Stimulated activated CD4-positive, alpha-beta T cell treated with anti-CD3 and anti-CD28 coated beads, Interleukin-1b, Interleukin-23, amount 100 ng/mL, for 48 hours (primary cell): ENCODE results near the gene NFS1.
"Not testable (repeated sequence)": the region's sequence is repeated elsewhere in the genome, so short reads cannot be mapped to it uniquely, and the experiment has no call there.

Experiments
- DNase-seq: peaks from one replicate; pipeline ENCODE4 v3.0.0-alpha.2; 2020

NFS1 gene

DNA sequence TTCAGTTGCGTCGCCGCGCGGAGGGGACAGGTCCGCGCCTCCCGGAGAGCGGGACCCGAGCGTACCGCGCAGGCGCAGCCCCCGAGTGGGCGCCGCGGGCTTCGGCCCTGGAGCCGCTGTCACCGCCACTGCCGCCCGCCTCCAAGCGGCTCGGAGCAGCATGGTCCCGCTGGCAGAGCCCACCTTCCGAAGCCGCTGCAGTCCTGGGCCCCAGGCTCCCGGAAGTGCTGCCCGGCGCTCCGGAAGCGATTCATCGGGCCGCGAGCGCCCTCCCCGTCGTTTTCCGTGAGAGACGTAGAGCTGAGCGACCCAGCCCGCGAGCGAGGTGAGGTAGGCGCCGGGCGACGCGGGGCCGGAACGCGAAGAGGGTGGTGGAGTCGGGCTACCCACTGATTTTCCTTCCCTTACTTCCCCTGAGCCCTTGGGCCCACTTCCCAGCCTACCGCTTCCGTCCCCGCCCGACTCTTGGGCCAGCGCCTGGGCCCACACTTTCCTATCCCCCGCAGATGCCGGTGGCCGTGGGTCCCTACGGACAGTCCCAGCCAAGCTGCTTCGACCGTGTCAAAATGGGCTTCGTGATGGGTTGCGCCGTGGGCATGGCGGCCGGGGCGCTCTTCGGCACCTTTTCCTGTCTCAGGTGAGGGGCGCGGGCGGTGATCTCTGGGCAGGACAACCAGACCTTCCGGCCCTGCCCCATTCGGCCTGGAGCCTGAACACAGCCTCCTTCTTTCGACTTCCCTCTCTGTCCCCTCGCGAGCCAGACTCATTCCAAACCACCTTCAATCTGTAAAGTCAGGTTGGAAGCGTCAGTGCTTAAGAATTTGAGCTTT lies at the start of gene NFS1, which contains the start of gene ROMO1:
Gene NFS1 (minus strand): TSS at position 226 of the 830 bp plus-strand sequence. CDS start 64 bp downstream, at position 162.
Gene ROMO1 (plus strand): TSS at position 279 of the 830 bp plus-strand sequence. CDS start 228 bp downstream, at position 507.
- DNase-seq = peak; percentile 87

DNA sequence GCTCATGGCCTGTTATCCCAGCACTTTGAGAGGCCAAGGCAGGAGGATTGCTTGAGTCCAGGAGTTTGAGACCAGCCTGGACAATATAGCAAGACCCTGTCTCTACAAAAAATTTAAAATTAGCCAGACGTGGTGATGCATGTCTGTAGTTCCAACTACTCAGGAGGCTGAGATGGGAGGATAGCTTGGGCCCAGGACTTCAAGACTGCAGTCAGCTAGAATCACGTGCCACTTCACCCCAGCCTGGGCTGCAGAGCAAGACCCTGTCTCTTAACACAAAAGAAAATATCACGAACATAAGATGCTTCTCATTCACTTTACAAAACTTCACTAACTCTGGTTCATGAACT lies 45.3 kb upstream of the NFS1 start:
- DNase-seq = not testable (repeated sequence)

DNA sequence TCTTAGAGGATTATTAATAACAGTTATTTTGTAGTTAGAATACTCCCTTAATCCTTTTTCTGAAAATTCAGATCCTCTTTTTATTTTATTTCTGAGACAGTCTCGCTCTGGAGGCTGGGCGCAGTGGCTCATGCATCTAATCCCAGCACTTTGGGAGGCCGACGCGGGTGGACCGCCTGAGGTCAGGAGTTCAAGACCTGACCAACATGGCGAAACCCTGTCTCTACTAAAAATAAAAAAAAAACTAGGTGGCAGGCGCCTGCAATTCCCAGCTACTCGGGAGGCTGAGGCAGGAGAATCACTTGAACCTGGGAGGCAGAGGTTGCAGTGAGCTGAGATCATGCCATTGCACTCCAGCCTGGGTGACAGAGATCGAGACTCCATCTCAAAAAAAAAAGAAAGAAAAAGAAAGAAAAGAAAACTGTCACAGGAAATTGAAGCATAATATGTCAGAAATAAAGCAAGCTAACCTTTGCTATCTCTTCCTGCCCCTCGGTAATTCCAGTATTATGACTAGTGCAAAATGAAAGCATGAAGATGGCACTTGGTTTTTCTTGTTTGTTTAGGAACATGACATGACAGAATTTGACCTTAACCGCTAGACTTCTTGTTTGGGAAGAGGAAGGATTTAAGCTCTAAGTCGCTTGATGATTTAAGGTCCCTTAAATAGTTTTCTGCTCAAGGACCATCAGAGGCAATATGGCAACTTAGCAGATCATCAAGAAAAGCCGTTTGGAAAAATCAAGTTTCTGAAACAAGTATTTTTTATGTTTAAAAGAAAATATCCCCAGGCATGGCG lies 44.7 kb upstream of the NFS1 start:
- no peak for DNase-seq

DNA sequence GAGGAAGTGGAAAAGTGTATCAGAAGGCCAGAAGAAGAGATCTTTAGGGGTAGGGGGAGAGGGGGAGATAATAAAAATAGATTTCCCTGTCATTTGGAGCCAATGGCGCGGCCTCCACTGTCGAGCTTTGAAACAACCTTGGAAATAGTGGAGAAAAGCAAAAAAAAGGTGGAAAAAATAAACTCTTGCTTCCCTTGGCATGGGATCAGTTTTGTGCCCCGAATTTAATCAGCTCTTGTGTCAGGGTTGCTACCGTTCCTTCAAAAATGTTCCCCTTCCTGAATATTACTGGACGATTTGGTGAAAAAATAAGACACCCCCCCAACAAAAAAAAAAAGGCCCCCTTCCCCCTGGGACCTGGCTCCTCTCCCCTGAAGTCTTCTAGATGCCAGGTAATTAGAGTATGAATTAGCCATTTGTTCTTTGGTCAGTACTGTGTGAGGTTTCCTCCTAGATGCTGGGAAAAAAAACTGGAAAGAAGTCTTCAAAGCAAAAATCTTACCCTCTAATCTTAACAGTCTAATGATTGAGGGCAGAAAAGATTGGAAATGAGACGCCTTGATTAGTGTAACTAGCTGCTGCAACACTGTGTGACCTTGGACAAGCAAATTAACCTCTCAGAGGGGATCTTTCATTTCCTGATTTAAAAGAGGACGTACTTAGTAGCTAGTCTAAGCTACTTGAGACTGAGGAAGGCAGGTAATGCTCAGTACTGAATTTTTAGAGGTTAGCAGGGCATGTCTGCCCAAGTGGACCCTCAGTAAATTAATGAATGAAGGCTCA lies 43.8 kb upstream of the NFS1 start:
- no peak for DNase-seq

DNA sequence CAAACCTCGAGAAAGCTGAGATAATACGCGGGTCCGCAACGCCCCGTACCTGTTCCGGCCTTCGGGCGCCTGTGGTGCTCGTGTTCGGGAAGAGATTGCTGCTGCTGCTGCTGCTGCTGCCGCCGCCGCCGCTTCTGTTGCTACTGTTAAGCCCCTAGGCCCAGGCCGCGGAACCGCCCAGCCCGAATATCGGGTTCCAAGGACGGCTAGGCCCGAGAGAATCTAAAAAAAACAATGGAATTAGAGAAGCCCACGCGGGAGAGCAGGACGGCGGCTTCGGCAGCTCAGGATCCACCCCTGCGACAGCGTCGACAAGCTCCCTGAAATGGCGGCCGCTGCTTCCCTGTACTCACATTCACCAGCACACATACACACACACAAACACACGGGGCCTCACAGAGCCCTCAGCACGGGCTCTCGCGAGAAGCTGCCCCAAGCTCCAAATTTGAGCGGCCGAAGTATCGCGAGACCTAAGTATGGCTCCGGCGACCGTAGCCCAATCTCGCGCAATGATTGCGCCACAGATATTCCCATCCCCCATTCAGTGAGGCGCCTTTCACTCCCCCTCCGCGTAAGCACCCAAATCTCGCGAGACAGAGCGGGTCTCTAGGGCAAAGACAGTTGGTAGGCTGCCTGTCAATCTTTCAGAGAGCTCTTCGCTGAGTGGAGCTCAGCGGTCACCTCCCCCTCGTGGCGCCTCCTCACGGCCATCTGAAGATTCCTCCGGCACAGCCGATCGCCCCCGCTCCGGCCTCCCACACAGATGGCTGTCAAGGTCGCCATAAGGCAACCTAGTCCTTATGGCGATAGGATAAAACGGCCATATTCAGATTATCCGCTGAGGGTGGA lies 43.0 kb upstream of the NFS1 start, which contains the start of gene RBM39:
Gene RBM39 (minus strand): TSS at position 369 of the 849 bp plus-strand sequence. CDS start 1,386 bp downstream, outside the sequence.
- peak; percentile 100 for DNase-seq

DNA sequence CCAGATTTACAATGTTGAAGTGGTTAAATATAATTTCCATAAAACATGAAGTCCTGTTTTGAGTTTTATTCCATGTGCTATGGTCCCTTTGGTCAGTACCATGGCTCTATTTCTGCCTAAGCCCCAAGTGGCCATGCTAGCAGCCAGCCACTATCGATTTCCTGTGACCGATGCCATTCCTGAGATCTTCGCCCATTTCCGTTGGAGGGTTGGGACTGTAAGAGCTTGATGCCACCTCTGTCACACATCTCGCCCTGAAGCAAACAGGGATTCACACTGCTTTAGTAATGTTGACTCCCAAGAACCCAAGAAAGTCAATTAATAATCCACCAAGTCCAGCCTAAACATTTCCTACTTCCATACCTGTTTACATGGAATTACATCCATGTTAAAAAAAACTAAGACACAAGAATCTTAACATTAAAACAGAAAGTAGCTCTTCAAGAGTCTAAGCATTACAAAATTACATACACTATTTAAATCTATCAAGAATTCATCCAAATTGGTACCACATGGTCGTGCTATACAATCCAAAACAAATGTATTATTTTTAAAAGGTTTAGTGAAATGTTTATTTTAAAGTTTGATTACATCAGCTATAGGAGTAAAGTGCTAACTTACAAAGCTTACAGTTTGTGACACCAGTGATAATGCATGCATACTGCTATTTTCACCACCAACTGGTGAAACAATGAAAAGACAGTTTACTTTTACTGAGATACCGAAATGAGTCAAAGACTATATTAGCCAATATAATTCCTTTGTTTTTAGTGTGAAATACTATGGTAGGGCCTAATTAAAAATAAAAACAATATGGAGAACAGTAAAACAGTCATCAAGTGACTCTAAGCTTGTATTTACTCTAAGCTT lies 40.4 kb upstream of the NFS1 start:
- no peak for DNase-seq

DNA sequence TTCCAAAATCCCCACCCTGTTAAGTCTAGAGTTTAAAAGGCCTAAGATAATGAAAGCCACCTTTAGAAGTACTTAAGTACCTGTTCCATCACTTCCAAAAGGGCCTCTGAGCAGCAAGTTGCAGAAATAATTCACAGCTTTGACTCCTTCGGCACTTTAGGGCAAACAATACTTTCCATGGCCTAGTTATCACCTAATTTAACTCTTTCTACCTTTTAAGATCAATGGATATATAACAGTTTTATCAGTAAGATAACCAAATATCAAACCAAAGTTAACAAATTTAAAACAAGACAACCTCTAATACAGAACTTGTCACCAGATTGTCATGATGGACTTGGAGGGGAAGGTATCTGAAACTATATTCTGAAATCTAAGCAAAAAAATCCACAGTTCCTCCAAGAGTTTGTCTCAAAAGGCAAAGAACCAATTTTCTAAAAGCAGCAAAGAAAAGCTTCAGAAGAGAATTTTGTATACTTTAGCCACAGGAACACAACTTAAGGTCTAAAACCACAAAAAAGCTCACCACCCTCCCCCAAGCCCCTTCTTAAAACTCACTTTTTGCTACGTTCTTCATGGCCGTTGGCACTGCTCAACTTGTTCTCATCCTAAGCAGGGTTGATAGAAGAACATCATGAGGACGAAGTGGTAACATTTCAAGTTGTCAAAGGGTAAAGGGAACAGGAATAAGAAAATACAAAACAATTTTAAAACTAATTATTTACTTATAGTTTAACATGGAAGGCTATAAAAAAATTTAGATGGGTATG lies 39.4 kb upstream of the NFS1 start:
- no peak for DNase-seq

DNA sequence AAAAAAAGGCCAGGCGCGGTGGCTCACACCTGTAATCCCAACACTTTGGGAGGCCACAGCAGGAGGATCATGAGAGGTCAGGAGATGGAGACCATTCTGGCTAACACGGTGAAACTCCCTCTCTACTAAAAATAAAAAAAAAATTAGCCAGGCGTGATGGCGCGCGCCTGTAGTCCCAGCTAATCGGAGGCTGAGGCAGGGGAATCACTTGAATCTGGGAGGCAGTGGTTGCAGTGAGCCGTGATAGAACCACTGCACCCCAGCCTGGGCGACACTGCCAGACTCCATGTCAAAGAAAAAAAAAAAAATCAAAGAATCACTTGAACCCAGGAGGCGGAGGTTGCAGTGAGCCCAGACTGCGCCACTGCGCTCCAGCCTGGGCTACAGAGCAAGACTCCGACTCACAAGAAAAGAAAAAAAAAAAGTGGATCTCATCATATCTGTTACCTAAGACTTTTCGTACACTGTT lies 38.7 kb upstream of the NFS1 start:
- no peak for DNase-seq

DNA sequence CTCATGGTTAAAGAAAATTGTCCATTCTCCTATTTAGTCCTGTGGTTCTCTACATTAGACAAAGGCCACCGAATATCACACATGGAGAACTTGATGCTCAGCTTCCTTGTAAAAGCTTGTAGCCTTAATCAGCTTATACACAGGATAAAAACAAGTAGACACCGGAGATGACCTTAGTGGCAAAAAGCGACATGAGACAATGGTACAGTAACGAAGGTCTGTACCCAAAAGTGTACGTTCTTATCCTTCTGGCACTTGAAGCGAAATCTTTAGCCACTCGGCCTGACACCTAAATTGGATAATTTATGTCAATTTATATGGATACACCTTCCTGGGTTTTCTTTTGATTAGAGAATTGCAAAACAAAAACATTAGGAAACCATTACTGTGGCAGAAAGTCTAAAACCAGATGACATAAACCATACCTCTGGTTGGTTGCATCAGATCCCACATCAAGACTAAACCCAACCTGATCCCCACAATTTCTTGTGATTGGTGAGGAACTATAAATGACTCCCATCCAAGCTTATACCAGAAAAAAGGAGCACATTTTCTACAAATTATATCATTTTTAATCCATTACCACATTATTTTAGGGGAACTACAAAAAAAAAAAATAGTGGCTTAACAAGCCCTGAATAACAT lies 36.8 kb upstream of the NFS1 start:
- no peak for DNase-seq

DNA sequence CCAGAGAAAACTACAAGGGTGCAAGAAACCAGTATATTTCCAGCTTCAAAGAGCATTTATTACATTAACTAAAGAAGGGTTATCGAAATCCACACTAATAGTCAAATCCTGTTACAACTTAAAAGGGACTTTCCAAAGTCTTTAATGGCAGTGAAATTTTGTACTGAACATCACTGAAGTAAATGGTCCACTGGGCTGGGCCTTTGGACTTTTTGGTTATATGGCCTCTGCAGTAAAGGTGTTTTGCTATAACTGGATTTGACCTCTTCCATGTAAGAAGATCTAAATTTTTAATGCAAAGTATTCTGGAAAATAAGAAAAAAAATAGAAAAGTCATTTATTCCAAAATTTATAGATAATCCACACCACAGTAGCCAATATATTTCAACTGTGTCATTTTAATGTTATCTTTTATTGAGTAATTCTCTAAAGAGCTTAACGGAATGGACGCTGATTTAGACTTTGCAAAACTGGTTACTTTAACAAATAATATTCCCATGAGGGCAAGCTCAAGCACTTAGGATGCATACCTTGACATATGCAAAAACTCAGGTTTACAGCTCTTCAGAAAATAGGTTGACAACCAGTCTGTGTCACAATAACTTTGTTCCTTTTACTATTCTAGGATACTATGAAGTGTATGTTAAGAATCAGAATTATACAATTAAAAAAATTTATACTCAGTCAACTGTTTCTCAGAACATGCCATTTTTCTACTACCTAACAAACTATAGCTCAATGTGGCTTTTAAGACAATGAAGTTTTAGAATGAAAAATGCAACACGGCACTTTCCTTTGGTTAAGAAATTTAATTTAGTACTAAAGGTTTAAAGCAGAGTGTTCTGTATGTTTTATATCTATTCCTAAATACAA lies 35.9 kb upstream of the NFS1 start:
- DNase-seq = no peak

DNA sequence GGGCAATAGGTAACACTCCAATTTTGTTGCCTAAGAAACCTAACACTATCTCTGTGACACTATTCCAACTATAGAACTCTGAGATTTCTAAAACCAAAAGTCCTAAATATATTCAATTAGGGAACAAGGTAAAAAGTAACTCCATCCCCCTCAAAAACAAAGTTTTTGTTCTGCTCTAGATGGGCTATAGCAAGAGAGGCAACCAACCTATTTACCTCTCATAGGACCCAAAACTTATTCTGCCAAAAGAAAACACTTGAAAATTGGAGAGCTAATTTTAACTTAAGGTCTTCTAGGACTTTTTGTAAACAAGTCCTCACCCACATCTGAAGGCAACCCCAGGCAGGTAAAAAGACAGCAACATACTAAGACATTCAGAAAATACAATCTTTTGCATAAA lies 35.2 kb upstream of the NFS1 start:
- no peak for DNase-seq

DNA sequence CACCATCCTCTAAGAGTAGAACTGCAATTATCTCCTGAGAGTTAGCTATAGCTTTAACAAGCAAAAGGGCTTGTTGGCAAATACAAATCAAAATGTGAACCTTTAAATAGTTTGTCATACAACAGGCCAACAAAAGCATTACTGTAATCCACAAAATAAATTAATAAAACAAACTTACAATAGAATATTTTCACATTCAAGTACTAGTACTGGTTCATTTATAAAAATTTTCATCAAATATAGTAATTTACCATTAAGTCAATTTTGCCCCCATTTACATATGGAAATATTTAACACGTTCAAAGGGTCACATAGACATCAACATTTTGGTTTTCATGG lies 33.5 kb upstream of the NFS1 start:
- no peak for DNase-seq

DNA sequence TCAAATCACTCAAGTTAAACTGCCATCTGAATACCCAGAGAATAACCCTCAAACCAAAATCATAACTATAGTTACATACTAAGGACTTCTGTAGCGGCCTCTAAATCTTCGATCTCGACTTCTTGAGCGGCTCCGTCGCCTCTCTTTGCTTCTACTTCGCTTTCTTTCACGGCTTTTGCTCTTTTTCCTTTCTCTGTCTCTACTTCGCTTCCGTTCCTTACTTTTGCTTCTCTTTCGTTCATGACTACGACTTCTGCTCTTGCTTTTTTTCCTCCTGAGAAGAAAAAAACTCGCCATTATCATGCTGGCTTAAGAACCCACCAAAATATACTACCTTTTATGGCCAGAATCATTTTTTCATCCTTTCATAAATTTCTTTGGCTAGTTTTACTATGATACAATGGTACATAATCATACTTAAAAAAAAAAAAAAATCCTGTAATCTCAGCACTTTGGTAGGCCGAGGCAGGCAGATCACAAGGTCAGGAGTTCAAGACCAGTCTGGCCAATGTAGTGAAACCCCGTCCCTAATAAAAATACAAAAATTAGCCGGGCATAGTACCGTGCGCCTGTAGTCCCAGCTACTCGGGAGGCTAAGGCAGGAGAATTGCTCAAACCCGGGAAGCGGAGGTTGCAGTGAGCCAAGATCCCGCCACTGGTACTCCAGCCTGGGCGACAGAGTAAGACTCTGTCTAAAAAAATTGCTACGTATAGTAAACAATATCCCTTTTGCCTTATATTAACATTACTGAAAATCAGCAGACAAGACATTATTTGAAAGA lies 32.9 kb upstream of the NFS1 start:
- no peak for DNase-seq

DNA sequence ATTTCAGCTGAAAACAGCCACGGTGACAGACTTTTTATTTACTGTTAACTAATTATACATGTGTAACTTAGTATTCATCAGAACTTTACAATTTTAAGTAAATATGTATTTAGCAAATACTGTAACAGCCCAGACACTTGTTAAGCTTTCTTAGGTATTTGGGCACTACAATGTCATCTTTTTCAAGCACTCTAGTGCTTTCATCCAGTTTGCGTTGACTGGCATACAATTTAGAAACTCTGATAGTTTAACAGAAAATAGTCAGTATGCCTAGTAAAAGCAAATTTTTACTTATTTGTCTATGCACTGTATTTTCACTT lies 32.3 kb upstream of the NFS1 start:
- no peak for DNase-seq

DNA sequence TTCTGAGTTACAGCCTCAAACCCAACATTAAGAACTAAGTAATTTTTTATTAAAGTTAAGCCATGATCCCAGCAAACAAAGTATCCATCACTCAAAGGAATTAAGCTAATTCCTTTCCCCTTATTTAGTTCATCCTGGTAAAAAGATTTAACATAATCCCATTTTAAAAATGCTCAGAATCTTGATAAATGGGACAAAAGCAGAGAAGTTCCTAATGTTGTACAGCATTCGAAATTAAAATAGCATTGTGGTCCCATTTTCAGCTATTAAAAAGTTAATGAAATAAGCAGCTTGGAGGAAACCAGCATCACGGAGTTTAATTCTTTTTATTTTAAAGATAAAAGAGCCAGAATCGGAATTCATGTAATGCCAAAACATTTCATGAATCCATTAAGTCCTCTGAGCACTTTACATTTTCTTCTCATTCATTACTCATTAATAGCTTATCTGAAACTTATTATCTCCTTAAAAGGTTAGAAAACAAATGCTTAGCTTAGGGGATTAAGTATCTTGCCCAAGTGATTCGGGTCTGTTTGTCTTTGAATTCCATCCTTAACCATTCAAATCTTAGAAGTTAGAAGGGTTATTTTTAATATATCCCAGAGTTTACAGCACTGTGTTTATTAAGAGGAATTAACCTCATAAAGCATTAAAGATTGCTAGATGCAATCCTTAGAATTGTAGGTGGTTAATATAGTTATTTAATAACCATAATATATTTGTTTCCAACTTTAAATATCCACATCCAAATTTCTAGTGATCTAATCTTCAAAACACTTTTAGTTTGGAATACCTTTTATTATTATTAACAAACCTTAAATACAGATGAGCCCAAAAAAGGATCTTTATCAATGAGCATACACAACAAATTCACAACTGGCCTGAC lies 31.7 kb upstream of the NFS1 start:
- no peak for DNase-seq

DNA sequence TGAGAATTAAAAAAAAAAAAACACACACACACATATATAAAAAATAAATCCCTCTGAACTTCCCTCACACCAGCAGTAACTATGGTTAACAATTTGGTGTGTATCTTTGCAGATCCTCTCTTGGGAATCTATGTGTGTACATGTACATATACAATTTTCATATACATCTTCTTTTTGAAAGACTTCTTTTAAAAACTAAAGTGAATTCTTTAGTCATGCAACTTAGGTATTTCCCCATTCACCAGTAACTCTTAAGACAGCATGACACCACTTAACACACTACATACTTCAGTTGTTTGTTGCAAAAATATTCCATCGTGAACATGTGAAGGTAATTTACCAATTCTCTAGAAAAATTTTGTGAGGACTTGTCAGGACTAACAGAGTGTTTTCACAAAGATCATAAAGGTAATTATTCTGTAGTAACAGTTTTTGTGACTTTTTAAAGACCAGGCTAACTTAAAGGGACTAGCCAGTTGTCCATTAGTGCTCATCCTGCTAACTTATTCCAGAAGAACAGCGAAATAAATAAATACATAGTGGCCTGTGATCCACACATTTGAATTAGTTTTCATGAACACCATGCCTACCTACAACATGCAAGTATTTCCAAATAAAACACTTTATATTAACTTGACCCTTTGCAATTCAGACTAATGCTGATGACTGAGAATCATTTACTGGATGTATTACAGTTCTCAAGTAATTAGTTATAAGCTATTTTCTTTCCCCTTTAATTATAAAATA lies 30.9 kb upstream of the NFS1 start:
- no peak for DNase-seq
